Measurements from ENCODE around the gene INTS2.

The INTS2 gene

DNA sequence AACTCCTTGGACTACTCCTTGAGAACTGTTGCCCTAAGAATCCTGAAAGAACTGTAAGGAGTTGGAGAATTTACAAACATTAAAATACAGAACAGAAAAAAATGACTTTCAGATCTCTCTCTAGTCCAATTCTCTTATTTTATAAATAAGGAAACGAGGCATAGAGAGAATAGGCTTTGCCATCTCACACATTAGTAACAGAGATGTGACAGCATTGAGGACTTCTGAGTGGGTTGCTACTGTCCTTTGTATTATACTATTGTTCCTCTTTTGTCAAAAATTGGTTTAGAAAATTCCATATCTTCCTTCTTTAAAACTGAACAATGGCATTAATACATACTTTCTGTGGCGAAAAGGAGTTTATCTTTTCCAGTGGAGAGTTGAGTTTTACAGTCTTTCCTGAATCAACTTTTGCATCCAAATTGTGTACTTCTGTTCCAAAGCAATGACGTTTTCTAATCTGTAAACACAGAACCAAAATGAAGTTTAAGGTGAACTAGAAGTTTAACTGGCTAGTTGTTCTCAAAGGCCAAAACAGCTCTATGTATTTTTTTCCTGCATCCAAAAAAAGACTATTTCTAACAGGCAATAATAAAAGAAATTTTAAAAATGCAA is 80.9 kb downstream of the INTS2 start:
- H3K4me3 ChIP-seq (ENCODE audit: low read depth, low read length), result no peak overlapping the region
- TF ChIP-seq, protein P1, sequence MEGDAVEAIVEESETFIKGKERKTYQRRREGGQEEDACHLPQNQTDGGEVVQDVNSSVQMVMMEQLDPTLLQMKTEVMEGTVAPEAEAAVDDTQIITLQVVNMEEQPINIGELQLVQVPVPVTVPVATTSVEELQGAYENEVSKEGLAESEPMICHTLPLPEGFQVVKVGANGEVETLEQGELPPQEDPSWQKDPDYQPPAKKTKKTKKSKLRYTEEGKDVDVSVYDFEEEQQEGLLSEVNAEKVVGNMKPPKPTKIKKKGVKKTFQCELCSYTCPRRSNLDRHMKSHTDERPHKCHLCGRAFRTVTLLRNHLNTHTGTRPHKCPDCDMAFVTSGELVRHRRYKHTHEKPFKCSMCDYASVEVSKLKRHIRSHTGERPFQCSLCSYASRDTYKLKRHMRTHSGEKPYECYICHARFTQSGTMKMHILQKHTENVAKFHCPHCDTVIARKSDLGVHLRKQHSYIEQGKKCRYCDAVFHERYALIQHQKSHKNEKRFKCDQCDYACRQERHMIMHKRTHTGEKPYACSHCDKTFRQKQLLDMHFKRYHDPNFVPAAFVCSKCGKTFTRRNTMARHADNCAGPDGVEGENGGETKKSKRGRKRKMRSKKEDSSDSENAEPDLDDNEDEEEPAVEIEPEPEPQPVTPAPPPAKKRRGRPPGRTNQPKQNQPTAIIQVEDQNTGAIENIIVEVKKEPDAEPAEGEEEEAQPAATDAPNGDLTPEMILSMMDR (IDR thresholded peaks at IDR 0.05; ENCODE audit: borderline replicate concordance, insufficient read depth, low read depth, low read length), result no peak

DNA sequence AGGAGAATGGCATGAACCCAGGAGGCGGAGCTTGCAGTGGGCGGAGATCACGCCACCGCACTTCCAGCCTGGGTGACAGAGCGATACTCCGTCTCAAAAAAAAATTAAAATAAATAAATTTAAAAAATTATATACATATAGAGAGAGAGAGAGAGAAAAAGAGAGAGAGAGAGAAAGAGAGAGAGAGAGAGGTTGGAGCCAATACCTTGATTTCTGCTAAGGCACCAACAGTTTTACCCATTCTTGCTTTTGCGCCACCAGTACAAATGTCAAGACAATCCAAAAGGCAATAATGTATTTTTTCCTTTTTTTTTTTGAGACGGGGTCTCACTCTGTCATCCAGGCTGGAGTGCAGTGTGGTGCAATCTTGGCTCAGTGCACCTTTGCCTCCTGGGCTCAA is 81.7 kb downstream of the INTS2 start:
- H3K4me3 ChIP-seq (ENCODE audit: low read depth, low read length), result no peak overlapping the region
- TF ChIP-seq, protein P1 (IDR thresholded peaks at IDR 0.05; ENCODE audit: borderline replicate concordance, insufficient read depth, low read depth, low read length), result no peak

DNA sequence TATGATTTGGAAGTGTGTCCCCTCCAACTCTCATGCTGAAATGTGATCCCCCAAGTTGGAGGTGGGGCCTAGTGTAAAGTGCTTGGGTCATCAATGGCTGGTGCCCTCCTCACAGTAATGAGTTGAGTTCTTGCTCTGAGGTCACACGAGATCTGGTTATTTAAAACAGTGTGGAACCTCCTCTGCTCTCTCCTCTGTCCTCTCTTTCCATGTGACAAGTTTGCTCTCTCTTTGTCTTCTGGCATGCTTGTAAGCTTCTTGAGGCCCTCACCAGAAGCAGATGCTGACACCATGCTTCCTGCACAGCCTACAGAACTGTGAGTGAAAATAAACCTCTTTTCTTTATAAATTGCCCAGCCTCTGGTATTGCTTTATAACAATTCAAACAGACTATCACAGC is 84.3 kb downstream of the INTS2 start:
- TF ChIP-seq, protein P1 (IDR thresholded peaks at IDR 0.05; ENCODE audit: borderline replicate concordance, insufficient read depth, low read depth, low read length), result no peak
- no peak overlapping the region for H3K4me3 ChIP-seq (ENCODE audit: low read depth, low read length)

DNA sequence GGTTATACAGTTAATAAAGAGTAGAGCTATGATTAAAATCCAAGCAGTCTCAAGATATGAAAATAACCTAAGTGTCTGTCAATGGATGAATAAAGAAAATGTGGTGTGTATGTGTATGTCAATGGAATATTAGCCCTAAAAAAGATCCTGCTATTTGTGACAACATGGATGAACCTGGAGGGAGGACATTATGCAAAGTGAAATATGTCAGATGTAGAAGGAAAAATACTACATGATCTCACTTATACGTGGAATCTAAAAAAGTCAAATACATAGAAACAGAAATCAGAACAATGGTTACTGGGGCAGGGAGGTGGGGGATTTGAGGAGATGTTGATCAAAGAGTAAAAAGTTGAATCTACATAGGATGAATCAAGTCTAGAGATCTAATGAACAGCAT is 84.9 kb downstream of the INTS2 start:
- H3K4me3 ChIP-seq (ENCODE audit: low read depth, low read length), result no peak overlapping the region
- TF ChIP-seq, protein P1 (IDR thresholded peaks at IDR 0.05; ENCODE audit: borderline replicate concordance, insufficient read depth, low read depth, low read length), result no peak

DNA sequence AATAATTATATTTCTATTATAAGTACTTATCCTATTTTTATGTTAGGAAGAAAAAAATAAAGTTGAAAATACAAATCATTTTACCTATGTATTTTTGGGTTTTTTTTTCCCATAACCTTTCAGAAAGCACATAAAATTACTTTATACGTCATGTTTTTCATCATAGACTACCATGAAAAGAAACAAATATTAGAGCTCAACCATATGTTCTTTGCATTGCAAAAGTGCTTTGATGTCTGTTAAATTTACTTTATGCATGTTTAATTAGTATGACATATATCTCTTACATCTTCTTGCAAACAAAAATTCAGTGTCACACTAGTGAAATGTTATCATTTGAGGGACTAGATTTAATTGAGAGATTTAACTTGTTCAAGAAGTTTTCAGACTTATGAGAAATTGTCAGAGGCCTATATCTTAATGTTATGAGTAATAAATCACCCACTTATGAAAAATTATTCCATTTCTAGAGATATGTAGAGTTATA is 88.4 kb downstream of the INTS2 start:
- TF ChIP-seq, protein P1 (IDR thresholded peaks at IDR 0.05; ENCODE audit: borderline replicate concordance, insufficient read depth, low read depth, low read length), result no peak
- no peak overlapping the region for H3K4me3 ChIP-seq (ENCODE audit: low read depth, low read length)

DNA sequence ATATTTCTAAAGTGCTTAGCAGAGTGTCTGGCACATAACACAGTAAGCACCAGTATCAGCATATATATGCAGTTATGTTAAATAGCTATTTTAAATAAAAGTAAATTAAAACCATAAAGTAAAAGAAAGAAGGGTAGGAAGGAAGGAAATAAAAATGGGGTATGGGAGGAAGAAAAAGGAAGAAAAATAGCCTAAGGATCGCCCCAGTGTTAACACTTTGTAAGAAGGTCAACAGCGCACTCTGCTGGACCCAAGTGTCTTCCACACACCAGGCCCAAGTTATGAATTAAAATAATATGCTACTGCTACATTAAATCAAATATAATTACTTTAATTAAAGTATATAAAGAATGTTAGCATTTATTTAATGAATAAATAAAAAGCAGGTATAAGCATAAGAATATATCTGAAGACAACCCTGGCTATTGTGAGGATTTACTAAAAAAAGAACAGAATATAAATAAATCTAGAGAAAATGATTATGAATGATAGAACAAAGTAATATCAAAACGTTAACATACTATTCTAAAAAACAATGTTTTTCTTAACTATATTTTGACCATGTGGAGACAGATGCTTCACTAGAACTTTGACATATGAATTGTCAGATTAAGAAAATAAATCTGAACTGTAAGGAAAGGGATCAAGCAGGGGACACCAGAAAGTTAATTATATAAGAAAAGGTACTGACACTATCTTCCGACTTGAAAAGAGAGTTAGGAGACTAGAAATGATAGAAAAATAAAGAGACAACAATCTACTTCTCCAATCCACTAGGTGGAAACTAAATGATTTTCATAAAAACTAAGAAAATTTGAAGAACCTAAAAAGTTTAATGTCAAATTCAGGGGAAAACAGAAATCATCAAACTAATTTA is 90.4 kb downstream of the INTS2 start:
- no peak overlapping the region for H3K4me3 ChIP-seq (ENCODE audit: low read depth, low read length)
- TF ChIP-seq, protein P1 (IDR thresholded peaks at IDR 0.05; ENCODE audit: borderline replicate concordance, insufficient read depth, low read depth, low read length), result peak; percentile 66
